Body of pancreas (tissue), 4 donors: ENCODE data around the gene RABEPK. TPM values are rescaled to one million over a fixed set of nuclear protein-coding genes. Genes with fewer than 3 reads are reported as not detected.
"Not testable (repeated sequence)": the region's sequence is repeated elsewhere in the genome, so short reads cannot be mapped to it uniquely, and the experiment has no call there.

Source experiments
- ATAC-seq: fragments of 150-250 bp; one replicate; pipeline ENCODE4 v1.9.1; 2016
- DNase-seq, 4 donors: peaks; one replicate each; pipeline ENCODE4 v3.0.0-alpha.2; 2019
- H3K27ac ChIP-seq, 4 donors: fragments of 200-600 bp; sonication (generic); 1 replicate in 3 of 4; 2 replicates in 1 of 4; pipeline versions ENCODE4 v1.5.1 to v1.6.1; 2016 to 2019; ENCODE audit warnings: mild to moderate bottlenecking in 1 of 4, mixed read lengths in 1 of 4, moderate library complexity in 1 of 4
- H3K27me3 ChIP-seq, 2 donors: fragments of 200-600 bp; sonication (generic); one replicate each; pipeline ENCODE4 v1.6.0; 2016; ENCODE audit warnings: mild to moderate bottlenecking in 1 of 2
- H3K36me3 ChIP-seq, 2 donors: fragments of 200-600 bp; sonication (generic); replicated peaks in 1 of 2; 2 replicates each; pipeline ENCODE4 v1.5.1; 2016; ENCODE audit warnings: low read depth in 2 of 2; ENCODE audit not compliant: insufficient read depth in 1 of 2
- H3K4me1 ChIP-seq: fragments of 200-600 bp; sonication (generic); one replicate; pipeline ENCODE4 v1.6.0; 2016
- H3K4me3 ChIP-seq, 2 donors: fragments of 200-600 bp; sonication (generic); 1 replicate in 1 of 2; 2 replicates in 1 of 2; pipeline ENCODE4 v1.5.1; 2016 to 2019
- H3K9me3 ChIP-seq, 3 donors: fragments of 200-600 bp; sonication (generic); 1 replicate in 2 of 3; 2 replicates in 1 of 3; pipeline ENCODE4 v1.5.1; 2016
- POLR2A ChIP-seq, 3 donors: fragments of 450-650 bp; IDR thresholded peaks; one replicate each; pipeline ENCODE4 v1.6.1; 2016; ENCODE audit warnings: antibody characterized with exemption in 3 of 3, mild to moderate bottlenecking in 2 of 3
- WGBS, 2 donors: methylation state at CpG; one replicate each; pipeline ENCODE4 v1.1.5; 2017; 5-methylcytosine and 5-hydroxymethylcytosine counted together
- intact Hi-C: fragments of 100-400 bp; cut with DNase I; formaldehyde crosslinking; loops from one replicate; pipeline ENCODE4 v1.15.1; 2023
- total RNA-seq, 2 donors: library from RNA; depleted of rRNA; stranded (reverse); fragments of >200 nt; gene quantifications; one replicate each; pipeline ENCODE4 v1.1.0, GENCODE V29; 2016
- TF ChIP-seq, protein P1 (sequence below), 7 experiments: fragments of 450-650 bp in 4 of 7; fragments of 200-600 bp in 3 of 7; sonication (generic) in 3 of 7; IDR thresholded peaks; one replicate each; pipeline ENCODE4 v1.5.1; 2016 to 2019; ENCODE audit warnings: antibody characterized with exemption in 7 of 7

Gene RABEPK
- total RNA-seq, 2 donors from 2014 or later: 4.3 to 6.7 TPM

GRCh38 chr9:125260561-125260960 lies 60.2 kb downstream of the RABEPK start:
- TF ChIP-seq, protein P1, sequence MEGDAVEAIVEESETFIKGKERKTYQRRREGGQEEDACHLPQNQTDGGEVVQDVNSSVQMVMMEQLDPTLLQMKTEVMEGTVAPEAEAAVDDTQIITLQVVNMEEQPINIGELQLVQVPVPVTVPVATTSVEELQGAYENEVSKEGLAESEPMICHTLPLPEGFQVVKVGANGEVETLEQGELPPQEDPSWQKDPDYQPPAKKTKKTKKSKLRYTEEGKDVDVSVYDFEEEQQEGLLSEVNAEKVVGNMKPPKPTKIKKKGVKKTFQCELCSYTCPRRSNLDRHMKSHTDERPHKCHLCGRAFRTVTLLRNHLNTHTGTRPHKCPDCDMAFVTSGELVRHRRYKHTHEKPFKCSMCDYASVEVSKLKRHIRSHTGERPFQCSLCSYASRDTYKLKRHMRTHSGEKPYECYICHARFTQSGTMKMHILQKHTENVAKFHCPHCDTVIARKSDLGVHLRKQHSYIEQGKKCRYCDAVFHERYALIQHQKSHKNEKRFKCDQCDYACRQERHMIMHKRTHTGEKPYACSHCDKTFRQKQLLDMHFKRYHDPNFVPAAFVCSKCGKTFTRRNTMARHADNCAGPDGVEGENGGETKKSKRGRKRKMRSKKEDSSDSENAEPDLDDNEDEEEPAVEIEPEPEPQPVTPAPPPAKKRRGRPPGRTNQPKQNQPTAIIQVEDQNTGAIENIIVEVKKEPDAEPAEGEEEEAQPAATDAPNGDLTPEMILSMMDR (IDR thresholded peaks at IDR 0.05): no peak
- no peak for TF ChIP-seq POLR2A (IDR thresholded peaks at IDR 0.05)
- intact Hi-C loops: no loop called here
- DNase-seq: no peak
- H3K4me3 ChIP-seq: no peak overlapping the region
- H3K27ac ChIP-seq: peak overlapping the region in 1 of 4 donors; percentile 71
- peaks cover 32% of the 10 kb centered on the region for H3K4me1 ChIP-seq
- no peak for ATAC-seq
- H3K9me3 ChIP-seq: no peaks in the 10 kb centered on the region
- no peaks in the 10 kb centered on the region for H3K27me3 ChIP-seq
- no peaks in the 10 kb centered on the region for H3K36me3 ChIP-seq

DNA sequence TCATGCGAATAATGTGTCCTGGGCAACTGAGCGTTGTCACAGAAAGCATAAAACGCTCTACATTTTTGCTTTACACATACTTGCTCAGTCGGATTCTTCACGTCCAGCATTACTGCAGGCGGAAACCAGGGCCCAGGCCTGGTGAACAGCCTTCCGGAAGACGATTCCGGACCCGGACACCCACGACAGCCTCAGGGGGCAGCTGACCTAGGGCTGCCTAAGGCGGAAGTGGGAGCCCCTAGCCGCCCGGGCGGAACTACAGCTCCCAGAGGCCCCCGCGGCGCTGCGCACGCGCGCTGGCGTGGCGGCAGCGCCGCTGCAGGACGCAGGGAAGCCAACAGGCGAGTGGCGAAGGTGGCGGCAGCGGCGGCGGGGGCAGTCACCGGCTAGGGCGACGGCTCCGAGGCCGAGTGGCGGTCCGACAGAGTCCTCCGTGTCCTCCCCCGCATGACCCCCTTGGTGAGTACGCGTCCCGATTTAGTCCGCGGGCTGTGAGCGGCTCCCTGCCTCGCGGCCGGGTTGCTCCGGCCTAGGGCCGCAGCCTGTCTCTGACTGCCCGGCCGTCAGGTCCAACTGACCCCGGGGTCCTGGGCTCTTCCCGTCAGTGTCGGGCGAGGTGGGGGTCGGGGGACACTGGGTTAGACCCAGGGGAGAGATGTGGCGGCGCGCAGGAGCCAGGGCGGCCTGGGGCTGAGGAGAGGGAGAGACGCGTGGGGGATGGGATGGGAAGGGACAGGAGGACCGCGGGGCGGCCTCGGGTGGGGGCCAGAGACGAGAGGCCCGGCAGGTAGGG lies 61.4 kb downstream of the RABEPK start, which contains the start of gene GAPVD1:
Gene GAPVD1 (plus strand): TSS at position 326 of the 793 bp plus-strand sequence. CDS start 37,096 bp downstream, outside the sequence.
- H3K9me3 ChIP-seq: no peaks in the 10 kb centered on the region
- 1 to 2% methylated on average over 32 to 63 of the region's 72 CpGs for WGBS, 2 donors
- ATAC-seq (peak; percentile 99), DNase-seq (peak; percentile 87 to 91 (median 90))
- intact Hi-C loops: no loop called here
- H3K4me1 ChIP-seq: peaks cover 32% of the 10 kb centered on the region
- H3K27ac ChIP-seq: peak within 1 kb of the TSS; percentile 28 to 86 (median 66)
- TF ChIP-seq, protein P1 (IDR thresholded peaks at IDR 0.05): peak in 6 of 7 experiments; percentile 32 to 64 (median 43)
- peak in 2 of 3 donors; percentile 67 to 73 for TF ChIP-seq POLR2A (IDR thresholded peaks at IDR 0.05)
- no peaks in the 10 kb centered on the region for H3K36me3 ChIP-seq
- H3K27me3 ChIP-seq: no peaks in the 10 kb centered on the region
- H3K4me3 ChIP-seq: peak within 1 kb of the TSS; percentile 56 to 89

GRCh38 chr9:125262294-125262991 lies 62.1 kb downstream of the RABEPK start:
- Histone ChIP-seq H3K27ac (peak overlapping the region in 3 of 4 donors; percentile 6 to 71 (median 61)), H3K36me3 (no peaks in the 10 kb centered on the region), H3K9me3 (no peaks in the 10 kb centered on the region), H3K27me3 (no peaks in the 10 kb centered on the region), H3K4me1 (peaks cover 32% of the 10 kb centered on the region), H3K4me3 (peak overlapping the region; percentile 56 to 89)
- TF ChIP-seq POLR2A (IDR thresholded peaks at IDR 0.05): no peak
- ATAC-seq (no peak), DNase-seq (no peak)
- 7% methylated on average over 11 of the region's 11 CpGs for WGBS, 2 donors
- intact Hi-C loops: no loop called here

GRCh38 chr9:125264068-125264467 lies 63.7 kb downstream of the RABEPK start:
- intact Hi-C loops: not testable (repeated sequence)
- peaks cover 38% of the 10 kb centered on the region for H3K4me1 ChIP-seq

DNA sequence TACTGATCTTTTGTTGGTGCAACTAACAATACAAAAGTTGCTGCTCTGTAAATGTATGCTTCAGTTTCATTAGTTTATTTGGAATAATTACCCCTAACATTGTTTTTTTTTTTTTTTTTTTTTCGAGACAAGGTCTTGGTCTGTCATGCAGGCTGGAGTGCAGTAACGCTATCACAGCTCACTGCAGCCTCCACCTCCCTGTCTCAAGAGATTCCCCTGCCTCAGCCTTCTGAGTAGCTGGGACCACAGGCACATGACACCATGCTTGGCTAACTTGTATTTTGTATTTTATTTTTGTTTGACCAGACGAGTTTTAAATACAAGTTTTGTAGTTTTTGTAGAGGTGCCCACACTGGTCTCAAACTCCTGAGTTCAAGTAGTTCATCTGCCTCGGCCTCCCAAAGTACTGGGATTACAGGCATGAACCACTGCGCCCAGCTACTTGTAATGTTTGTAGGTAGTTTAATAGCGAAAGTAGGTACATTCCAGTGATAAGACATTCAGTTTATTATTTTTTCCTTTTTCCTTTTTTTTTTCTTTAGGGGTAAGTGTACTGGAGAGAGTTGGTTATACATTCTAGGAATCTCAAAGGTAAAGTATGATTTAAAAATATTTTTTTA lies 68.2 kb downstream of the RABEPK start:
- H3K4me3 ChIP-seq: no peak overlapping the region
- WGBS, 2 donors: 70 to 74% methylated on average over 6 of the region's 6 CpGs
- H3K4me1 ChIP-seq: peaks cover 40% of the 10 kb centered on the region
- TF ChIP-seq POLR2A (IDR thresholded peaks at IDR 0.05): no peak
- TF ChIP-seq, protein P1 (IDR thresholded peaks at IDR 0.05): no peak
- H3K27ac ChIP-seq: no peak overlapping the region
- DNase-seq (no peak), ATAC-seq (no peak)
- intact Hi-C loops: no loop called here
- no peaks in the 10 kb centered on the region for H3K36me3 ChIP-seq
- no peaks in the 10 kb centered on the region for H3K27me3 ChIP-seq
- no peaks in the 10 kb centered on the region for H3K9me3 ChIP-seq

More at GRCh38 chr9:125264068-125264467, 63.7 kb downstream of the RABEPK start:
- ATAC-seq, H3K36me3 ChIP-seq, H3K9me3 ChIP-seq, H3K4me3 ChIP-seq, DNase-seq, H3K27me3 ChIP-seq, H3K27ac ChIP-seq: not testable (repeated sequence)
- WGBS, 2 donors: 87 to 88% methylated on average over 7 of the region's 7 CpGs
